IPS-20b (cell line): ENCODE measurements around the gene LRBA.
"Not testable (repeated sequence)": the region's sequence is repeated elsewhere in the genome, so short reads cannot be mapped to it uniquely, and the experiment has no call there.

Experiments used
- H3K27ac ChIP-seq: one replicate; pipeline ENCODE4 v1.5.1; 2013; ENCODE audit warnings: low read length
- H3K27me3 ChIP-seq: 2 replicates; pipeline ENCODE4 v1.6.1; 2013; ENCODE audit warnings: mild to moderate bottlenecking, low read length, inconsistent platforms; ENCODE audit not compliant: insufficient read depth
- H3K36me3 ChIP-seq: 2 replicates; pipeline ENCODE4 v1.6.1; 2013; ENCODE audit warnings: low read depth, mild to moderate bottlenecking, inconsistent platforms, low read length, moderate library complexity; ENCODE audit not compliant: insufficient read depth
- H3K4me1 ChIP-seq: 2 replicates; pipeline ENCODE4 v1.6.1; 2013; ENCODE audit warnings: mild to moderate bottlenecking, control low read depth, inconsistent platforms, low read length, moderate library complexity; ENCODE audit not compliant: insufficient read depth
- H3K4me3 ChIP-seq: 2 replicates; pipeline ENCODE4 v1.5.1; 2013; ENCODE audit warnings: mild to moderate bottlenecking, low read length, inconsistent platforms
- H3K9ac ChIP-seq: 2 replicates; pipeline ENCODE4 v1.6.1; 2013; ENCODE audit warnings: low read depth, mild to moderate bottlenecking, inconsistent platforms, low read length, moderate library complexity
- H3K9me3 ChIP-seq: 2 replicates; pipeline ENCODE4 v1.6.1; 2013; ENCODE audit warnings: mild to moderate bottlenecking, low read depth, low read length, inconsistent platforms; ENCODE audit not compliant: insufficient read depth

Gene LRBA

GRCh38 chr4:150570862-150571261 is 444.2 kb downstream of the LRBA start:
- Histone ChIP-seq H3K9me3 (no peaks in the 10 kb centered on the region), H3K27ac (no peak overlapping the region), H3K36me3 (no peaks in the 10 kb centered on the region), H3K9ac (no peak overlapping the region), H3K4me3 (no peak overlapping the region), H3K27me3 (no peaks in the 10 kb centered on the region), H3K4me1 (no peaks in the 10 kb centered on the region)

- Histone ChIP-seq H3K36me3 (no peaks in the 10 kb centered on the region), H3K4me3 (no peak overlapping the region), H3K4me1 (no peaks in the 10 kb centered on the region), H3K27ac (no peak overlapping the region), H3K27me3 (no peaks in the 10 kb centered on the region), H3K9ac (no peak overlapping the region), H3K9me3 (no peaks in the 10 kb centered on the region)
Measured at GRCh38 chr4:150569998-150570535, 445.0 kb downstream of the LRBA start.

DNA sequence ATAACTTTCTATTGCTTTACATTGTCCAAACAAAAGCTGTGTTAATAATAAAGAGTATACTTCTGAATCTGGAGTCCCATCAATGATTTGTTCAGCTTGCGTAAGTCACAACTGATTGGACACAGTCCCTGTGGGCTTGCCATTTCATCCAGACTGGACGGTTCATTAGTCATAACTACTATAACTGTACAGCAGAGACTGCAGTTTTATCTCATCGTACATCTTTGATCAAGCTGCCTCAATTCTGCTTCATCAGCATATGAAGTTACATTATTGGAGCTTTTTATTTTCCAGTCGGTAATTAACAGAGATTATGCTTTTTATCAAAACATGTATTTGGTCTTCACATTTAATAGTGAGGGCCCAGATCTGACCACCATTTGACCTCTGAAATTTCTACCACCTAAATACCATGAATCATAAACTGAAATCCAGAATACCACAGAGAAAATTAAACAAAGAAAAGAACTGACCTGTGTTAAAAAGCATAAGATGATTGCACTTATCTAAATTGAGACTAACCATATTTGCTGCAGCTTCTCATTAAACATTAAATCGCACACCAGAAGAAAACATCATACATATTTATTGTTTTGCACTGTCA is 445.6 kb downstream of the LRBA start:
- Histone ChIP-seq H3K36me3 (no peaks in the 10 kb centered on the region), H3K4me1 (no peaks in the 10 kb centered on the region), H3K27ac (no peak overlapping the region), H3K4me3 (no peak overlapping the region), H3K27me3 (no peaks in the 10 kb centered on the region), H3K9me3 (no peaks in the 10 kb centered on the region), H3K9ac (no peak overlapping the region)

- Histone ChIP-seq H3K9ac (no peak overlapping the region), H3K27ac (no peak overlapping the region), H3K9me3 (no peaks in the 10 kb centered on the region), H3K36me3 (no peaks in the 10 kb centered on the region), H3K4me1 (no peaks in the 10 kb centered on the region), H3K4me3 (no peak overlapping the region), H3K27me3 (no peaks in the 10 kb centered on the region)
Measured at GRCh38 chr4:150567070-150567469, 448.0 kb downstream of the LRBA start.

DNA sequence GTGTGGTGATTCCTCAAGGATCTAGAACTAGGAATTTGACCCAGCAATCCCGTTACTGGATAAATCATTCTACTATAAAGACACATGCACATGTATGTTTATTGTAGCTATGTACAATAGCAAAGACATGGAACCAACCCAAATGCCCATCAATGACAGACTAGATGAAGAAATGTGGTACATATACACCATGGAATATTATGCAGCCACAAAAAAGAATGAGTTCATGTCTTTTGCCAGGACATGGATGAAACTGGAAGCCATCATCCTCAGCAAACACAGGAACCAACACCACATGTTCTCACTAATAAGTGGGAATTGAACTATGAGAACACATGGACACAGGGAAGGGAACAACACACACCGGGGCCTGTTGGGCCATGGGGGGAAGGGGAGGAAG is 450.1 kb downstream of the LRBA start:
- not testable (repeated sequence) for H3K27me3 ChIP-seq, H3K27ac ChIP-seq, H3K36me3 ChIP-seq, H3K9ac ChIP-seq, H3K9me3 ChIP-seq, H3K4me3 ChIP-seq, H3K4me1 ChIP-seq

DNA sequence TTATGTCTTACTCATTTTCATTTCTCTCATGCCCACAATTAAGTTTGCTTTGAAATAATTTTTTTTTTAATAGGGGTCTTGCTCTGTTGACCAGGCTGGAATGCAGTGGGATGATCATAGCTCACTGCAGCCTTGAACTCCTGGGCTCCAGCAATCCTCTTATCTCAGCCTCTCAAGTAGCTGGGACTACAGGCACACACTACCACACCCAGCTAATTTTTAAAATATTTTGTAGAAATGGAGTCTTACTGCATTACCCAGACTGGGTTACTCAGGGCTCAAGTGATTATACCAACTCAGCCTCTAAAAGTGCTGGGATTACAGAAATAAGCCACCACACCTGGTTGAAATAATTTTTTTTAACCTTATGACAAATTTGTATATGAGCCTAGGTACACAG is 452.3 kb downstream of the LRBA start:
- H3K27me3 ChIP-seq: no peaks in the 10 kb centered on the region
- no peak overlapping the region for H3K9ac ChIP-seq
- no peaks in the 10 kb centered on the region for H3K4me1 ChIP-seq
- H3K27ac ChIP-seq: no peak overlapping the region
- no peaks in the 10 kb centered on the region for H3K9me3 ChIP-seq
- H3K36me3 ChIP-seq: no peaks in the 10 kb centered on the region
- no peak overlapping the region for H3K4me3 ChIP-seq

- no peaks in the 10 kb centered on the region for H3K4me1 ChIP-seq
- H3K9ac ChIP-seq: no peak overlapping the region
- no peaks in the 10 kb centered on the region for H3K36me3 ChIP-seq
- no peak overlapping the region for H3K27ac ChIP-seq
- H3K9me3 ChIP-seq: no peaks in the 10 kb centered on the region
- no peak overlapping the region for H3K4me3 ChIP-seq
- no peaks in the 10 kb centered on the region for H3K27me3 ChIP-seq
Measured at GRCh38 chr4:150562250-150562649, 452.8 kb downstream of the LRBA start.

DNA sequence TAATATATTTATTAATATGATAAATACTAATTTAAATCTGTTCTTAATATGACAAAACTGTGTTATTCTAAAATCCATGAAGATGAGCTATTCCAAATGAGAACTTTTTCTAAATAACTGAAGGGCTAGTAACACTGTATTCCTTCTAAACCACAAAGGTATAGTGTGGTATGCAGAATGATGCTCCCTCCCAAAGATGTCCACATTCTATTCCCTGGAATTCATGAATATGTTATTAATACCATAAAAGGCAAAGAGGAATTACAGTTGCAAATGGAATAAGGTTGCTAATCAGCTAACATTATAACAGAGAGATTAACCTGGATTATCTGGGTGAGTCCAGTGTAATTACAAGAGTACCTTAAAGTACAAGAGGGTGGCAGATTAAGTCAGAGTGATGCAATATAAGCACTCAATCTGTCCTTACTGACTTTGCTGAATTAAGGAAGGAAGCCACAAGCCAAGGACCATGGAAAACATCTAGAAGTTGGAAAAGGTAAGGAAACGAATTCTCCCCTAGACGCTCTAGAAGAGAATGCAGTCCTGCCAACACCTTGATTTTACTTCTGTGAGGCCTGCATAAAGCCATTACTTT is 453.8 kb downstream of the LRBA start:
- Histone ChIP-seq H3K4me1 (no peaks in the 10 kb centered on the region), H3K36me3 (no peaks in the 10 kb centered on the region), H3K9ac (no peak overlapping the region), H3K9me3 (no peaks in the 10 kb centered on the region), H3K27ac (no peak overlapping the region), H3K4me3 (no peak overlapping the region), H3K27me3 (no peaks in the 10 kb centered on the region)

DNA sequence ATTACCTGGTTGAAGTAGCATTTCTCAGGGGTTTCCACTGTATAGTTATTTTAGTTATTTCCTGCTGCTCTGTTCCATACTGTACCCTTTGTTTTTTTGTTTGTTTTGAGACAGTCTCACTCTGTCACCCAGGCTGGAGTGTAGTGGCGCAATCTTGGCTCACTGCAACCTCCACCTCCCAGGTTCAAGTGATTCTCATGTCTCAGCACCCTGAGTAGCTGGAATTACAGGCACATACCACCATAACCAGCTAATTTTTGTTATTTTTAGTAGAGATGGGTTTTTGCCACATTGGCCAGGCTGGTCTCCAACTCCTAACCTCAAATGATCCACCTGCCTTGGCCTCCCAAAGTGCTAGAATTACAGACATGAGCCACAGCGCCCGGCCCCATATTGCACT is 457.3 kb downstream of the LRBA start:
- not testable (repeated sequence) for H3K9ac ChIP-seq, H3K27me3 ChIP-seq, H3K27ac ChIP-seq, H3K36me3 ChIP-seq, H3K4me1 ChIP-seq, H3K9me3 ChIP-seq, H3K4me3 ChIP-seq

GRCh38 chr4:150547154-150547838 is 467.8 kb downstream of the LRBA start:
- Histone ChIP-seq H3K4me1 (peaks cover 3% of the 10 kb centered on the region; the same call in 1 of the 2 replicates), H3K4me3 (no peak overlapping the region), H3K36me3 (no peaks in the 10 kb centered on the region), H3K27ac (no peak overlapping the region), H3K9me3 (no peaks in the 10 kb centered on the region), H3K9ac (no peak overlapping the region), H3K27me3 (no peaks in the 10 kb centered on the region)

DNA sequence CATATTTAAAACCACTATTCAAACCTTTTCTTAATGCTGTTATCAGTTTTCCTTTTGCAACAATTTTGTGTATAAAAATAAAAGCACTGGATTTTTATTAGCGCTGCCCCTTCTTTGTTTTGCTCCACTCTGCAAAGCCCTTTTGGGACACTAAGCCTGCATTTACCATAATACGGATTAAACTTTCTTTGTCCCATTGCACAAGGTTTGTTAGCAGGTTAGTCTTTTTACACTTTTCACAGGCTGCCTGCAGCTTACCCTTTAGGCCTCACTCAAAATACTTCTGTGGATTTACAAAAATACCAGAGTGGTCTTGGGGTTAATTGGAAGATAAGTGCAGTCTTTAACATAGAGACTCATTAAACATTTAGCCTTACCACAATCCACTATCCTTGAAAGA is 468.8 kb downstream of the LRBA start:
- Histone ChIP-seq H3K36me3 (no peaks in the 10 kb centered on the region), H3K4me1 (peaks cover 3% of the 10 kb centered on the region; the same call in 1 of the 2 replicates), H3K9me3 (no peaks in the 10 kb centered on the region), H3K27me3 (no peaks in the 10 kb centered on the region), H3K4me3 (no peak overlapping the region), H3K27ac (no peak overlapping the region), H3K9ac (no peak overlapping the region)

- H3K9me3 ChIP-seq: no peaks in the 10 kb centered on the region
- no peak overlapping the region for H3K4me3 ChIP-seq
- H3K9ac ChIP-seq: no peak overlapping the region
- H3K27ac ChIP-seq: no peak overlapping the region
- no peaks in the 10 kb centered on the region for H3K36me3 ChIP-seq
- no peaks in the 10 kb centered on the region for H3K27me3 ChIP-seq
- peaks cover 15% of the 10 kb centered on the region; the same call in 1 of the 2 replicates for H3K4me1 ChIP-seq
Measured at GRCh38 chr4:150543042-150543441, 472.0 kb downstream of the LRBA start.
